ENCODE data around the gene STAG3. TPM values are rescaled to one million over a fixed set of nuclear protein-coding genes. Genes with fewer than 3 reads are reported as not detected.

Gene STAG3
- total RNA-seq, 4 donors from 2014 or later, result 0.96 to 9.4 (median 2.2) TPM; not detected in 1

DNA sequence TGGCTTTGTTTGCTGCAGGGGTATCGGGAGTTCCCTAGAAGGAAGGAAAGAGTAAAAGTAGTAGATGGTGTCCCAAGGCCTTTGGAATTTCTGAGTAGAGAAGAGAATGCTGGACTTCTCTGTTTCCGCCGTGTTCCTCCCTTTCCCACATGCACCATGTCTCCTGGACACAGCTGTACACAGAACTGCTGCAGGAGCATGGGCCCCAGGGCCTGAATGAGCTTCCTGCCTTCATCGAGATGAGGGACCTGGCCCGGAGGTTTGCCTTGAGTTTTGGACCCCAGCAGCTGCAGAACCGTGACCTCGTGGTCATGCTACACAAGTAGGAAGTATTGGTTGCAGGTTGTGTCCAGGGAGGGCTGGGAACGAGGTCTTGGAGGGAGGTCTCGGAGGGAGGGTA is 26.7 kb downstream of the STAG3 start:
- Histone ChIP-seq H3K4me3 (no peak overlapping the region), H3K4me1 (peaks cover 0 to 20% (median 4%) of the 10 kb centered on the region in 4 donors), H3K36me3 (no peaks in the 10 kb centered on the region), H3K27me3 (no peaks in the 10 kb centered on the region), H3K9me3 (no peaks in the 10 kb centered on the region), H3K27ac (no peak overlapping the region)
- TF ChIP-seq EP300 (IDR thresholded peaks at IDR 0.05; ENCODE audit: low read depth) (no peak), POLR2A (IDR thresholded peaks at IDR 0.05) (no peak), POLR2AphosphoS5 (IDR thresholded peaks at IDR 0.05) (no peak)
- TF ChIP-seq, protein P1, sequence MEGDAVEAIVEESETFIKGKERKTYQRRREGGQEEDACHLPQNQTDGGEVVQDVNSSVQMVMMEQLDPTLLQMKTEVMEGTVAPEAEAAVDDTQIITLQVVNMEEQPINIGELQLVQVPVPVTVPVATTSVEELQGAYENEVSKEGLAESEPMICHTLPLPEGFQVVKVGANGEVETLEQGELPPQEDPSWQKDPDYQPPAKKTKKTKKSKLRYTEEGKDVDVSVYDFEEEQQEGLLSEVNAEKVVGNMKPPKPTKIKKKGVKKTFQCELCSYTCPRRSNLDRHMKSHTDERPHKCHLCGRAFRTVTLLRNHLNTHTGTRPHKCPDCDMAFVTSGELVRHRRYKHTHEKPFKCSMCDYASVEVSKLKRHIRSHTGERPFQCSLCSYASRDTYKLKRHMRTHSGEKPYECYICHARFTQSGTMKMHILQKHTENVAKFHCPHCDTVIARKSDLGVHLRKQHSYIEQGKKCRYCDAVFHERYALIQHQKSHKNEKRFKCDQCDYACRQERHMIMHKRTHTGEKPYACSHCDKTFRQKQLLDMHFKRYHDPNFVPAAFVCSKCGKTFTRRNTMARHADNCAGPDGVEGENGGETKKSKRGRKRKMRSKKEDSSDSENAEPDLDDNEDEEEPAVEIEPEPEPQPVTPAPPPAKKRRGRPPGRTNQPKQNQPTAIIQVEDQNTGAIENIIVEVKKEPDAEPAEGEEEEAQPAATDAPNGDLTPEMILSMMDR (IDR thresholded peaks at IDR 0.05), result no peak
- intact Hi-C loops (cut with DNase I; ENCODE audit: low total_unique reads) (no loop called here), in situ Hi-C loops (cut with MboI; ENCODE audit: low pct_ligation_motif_present in 1 of 4, low pct_unique_long_range_greater_than_20kb in 1 of 4, low sequenced_read_pairs in 3 of 4) (no loop called here)
- no peak for DNase-seq
- 78 to 80% methylated on average over 1 to 9 of the region's 9 CpGs for WGBS, 2 donors (ENCODE audit: low coverage in 1 of 2)

DNA sequence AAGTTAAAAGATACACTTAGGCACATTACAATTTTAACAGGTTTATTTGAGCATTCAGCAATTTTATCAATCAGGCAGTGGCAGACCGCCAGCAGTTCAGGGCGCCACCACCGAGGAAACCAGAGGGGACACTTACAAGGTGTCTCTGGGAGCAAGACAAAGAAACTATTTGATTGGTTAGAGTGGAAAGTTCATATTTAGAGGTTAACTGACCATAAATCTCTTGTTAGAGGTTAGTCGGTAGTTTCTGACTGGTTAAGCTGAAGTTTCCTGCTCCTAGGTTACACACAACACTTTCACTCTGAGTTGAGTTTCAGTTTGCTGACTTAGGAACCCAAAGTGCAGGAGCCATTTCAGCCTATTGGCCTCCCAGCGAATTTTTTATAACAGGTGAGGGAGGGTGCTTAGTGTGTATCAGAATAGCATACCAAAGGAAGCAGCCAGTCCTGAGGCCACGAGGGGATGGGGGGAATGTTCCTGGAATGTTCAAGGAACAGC is 31.2 kb downstream of the STAG3 start:
- Histone ChIP-seq H3K27ac (peak overlapping the region in 2 of 4 donors; percentile 17 to 29), H3K27me3 (no peaks in the 10 kb centered on the region), H3K9me3 (no peaks in the 10 kb centered on the region), H3K4me1 (peaks cover 0 to 35% (median 4%) of the 10 kb centered on the region in 4 donors), H3K4me3 (no peak overlapping the region), H3K36me3 (no peaks in the 10 kb centered on the region)
- WGBS, 2 donors (ENCODE audit: low coverage in 1 of 2), result 18 to 26% methylated on average over 3 to 6 of the region's 6 CpGs
- DNase-seq, result no peak
- intact Hi-C loops (cut with DNase I; ENCODE audit: low total_unique reads), result no loop called here
- no peak for TF ChIP-seq POLR2A (IDR thresholded peaks at IDR 0.05)
- TF ChIP-seq, protein P1 (IDR thresholded peaks at IDR 0.05), result no peak
- in situ Hi-C loops (cut with MboI; ENCODE audit: low pct_ligation_motif_present in 1 of 4, low pct_unique_long_range_greater_than_20kb in 1 of 4, low sequenced_read_pairs in 3 of 4), result loop anchor here in 1 of 4 donors (5.0 kb wide), 1 partner anchor 87 kb away; no protein-coding TSS in a partner anchor

DNA sequence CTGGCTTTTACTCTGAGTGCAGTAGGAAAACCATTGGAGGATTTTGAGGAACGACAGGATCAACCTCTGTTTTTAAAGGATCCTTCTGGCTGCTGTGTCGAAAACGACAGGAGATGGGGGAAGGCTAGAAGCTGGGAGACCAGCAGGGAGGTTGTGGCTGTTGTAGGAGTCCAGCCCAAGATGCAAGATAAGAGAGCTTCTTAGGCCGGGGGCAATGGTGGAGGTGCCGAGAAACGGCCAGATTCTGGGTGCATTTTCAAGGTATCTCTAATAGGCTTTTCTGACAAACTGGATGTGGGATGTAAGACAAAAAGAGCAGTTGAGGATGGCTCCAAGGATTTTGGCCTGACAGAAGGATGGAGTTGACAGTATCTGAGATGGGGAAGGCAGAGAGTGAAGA is 31.8 kb downstream of the STAG3 start:
- WGBS, 2 donors (ENCODE audit: low coverage in 1 of 2), result 79 to 80% methylated on average over 3 to 6 of the region's 6 CpGs
- Histone ChIP-seq H3K4me1 (peaks cover 0 to 37% (median 4%) of the 10 kb centered on the region in 4 donors), H3K9me3 (no peaks in the 10 kb centered on the region), H3K36me3 (no peaks in the 10 kb centered on the region), H3K27me3 (no peaks in the 10 kb centered on the region), H3K4me3 (no peak overlapping the region), H3K27ac (peak overlapping the region in 1 of 4 donors; percentile 17)
- intact Hi-C loops (cut with DNase I; ENCODE audit: low total_unique reads) (no loop called here), in situ Hi-C loops (cut with MboI; ENCODE audit: low pct_ligation_motif_present in 1 of 4, low pct_unique_long_range_greater_than_20kb in 1 of 4, low sequenced_read_pairs in 3 of 4) (loop anchor here in 1 of 4 donors (5.0 kb wide), 1 partner anchor 87 kb away; no protein-coding TSS in a partner anchor)
- DNase-seq, result no peak
- TF ChIP-seq POLR2AphosphoS5 (IDR thresholded peaks at IDR 0.05) (no peak), POLR2A (IDR thresholded peaks at IDR 0.05) (no peak), EP300 (IDR thresholded peaks at IDR 0.05; ENCODE audit: low read depth) (no peak)
- TF ChIP-seq, protein P1 (IDR thresholded peaks at IDR 0.05), result no peak

DNA sequence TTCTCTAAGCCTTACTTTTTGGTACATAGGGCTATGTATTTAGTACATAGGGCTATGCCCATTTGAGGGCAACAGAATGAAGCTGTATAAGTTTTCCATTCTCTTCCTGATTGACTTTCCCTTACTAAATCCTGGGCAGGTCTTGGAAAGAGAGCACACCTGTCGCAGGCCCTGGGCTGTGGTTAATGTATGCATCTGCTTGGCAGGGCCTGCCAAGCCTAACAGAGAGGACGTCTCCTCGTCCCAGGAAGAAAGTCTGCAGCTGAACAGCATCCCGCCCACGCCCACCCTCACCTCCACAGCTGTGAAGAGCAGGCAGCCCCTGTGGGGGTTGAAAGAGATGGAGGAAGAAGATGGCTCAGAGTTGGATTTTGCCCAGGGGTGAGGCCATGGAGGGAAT is 33.1 kb downstream of the STAG3 start:
- no peaks in the 10 kb centered on the region for H3K9me3 ChIP-seq

More for the DNA sequence above, 33.1 kb downstream of the STAG3 start:
- Histone ChIP-seq H3K27ac (peak overlapping the region in 3 of 4 donors; percentile 17 to 53 (median 50)), H3K4me1 (peaks cover 0 to 43% (median 4%) of the 10 kb centered on the region in 4 donors), H3K36me3 (no peaks in the 10 kb centered on the region), H3K27me3 (no peaks in the 10 kb centered on the region), H3K4me3 (no peak overlapping the region)
- TF ChIP-seq, protein P1 (IDR thresholded peaks at IDR 0.05), result no peak
- 39% methylated on average over 5 of the region's 5 CpGs; no CpG with 5 or more reads in 1 of the 2 donors for WGBS, 2 donors (ENCODE audit: low coverage in 1 of 2)
- in situ Hi-C loops (cut with MboI; ENCODE audit: low pct_ligation_motif_present in 1 of 4, low pct_unique_long_range_greater_than_20kb in 1 of 4, low sequenced_read_pairs in 3 of 4), result no loop called here
- DNase-seq, result no peak
- intact Hi-C loops (cut with DNase I; ENCODE audit: low total_unique reads), result loop anchor here (5.0 kb wide), 1 partner anchor 74 kb away; no protein-coding TSS in a partner anchor

All from transverse colon (tissue), 4 donors.